GM21619 (cell line): ENCODE results near the gene HOXA7.

Experiments
- ATAC-seq: cut with Tn5 transposase; IDR thresholded peaks from one replicate; pipeline ENCODE4 v1.9.1; 2021; ENCODE audit not compliant: unreplicated experiment

The HOXA7 gene

GRCh38 chr7:27182285-27182841 lies 25.9 kb upstream of the HOXA7 start:
- ATAC-seq: no peak

DNA sequence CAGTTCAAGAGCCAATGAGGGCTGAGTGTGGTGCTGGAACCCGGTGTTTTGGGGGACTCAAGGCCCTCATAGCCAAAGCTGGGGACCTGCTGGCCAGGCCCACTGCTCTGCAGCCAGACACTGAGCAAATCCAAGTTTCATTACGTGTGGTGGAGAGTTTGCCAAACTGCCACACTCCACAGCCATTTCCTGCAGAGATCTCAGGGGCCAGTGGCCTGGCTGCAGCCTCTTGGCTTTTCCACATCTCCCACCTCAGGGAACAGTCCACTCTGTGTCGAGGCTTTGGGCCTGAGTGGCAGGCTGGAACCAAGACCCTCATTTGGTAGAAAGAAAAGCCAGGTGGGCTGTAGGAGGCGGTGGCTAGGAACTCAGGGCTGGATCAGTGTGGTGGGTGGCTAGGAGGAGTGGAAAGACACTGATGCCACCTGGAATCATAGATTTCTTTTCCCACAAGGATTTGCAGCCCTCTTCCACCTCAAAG lies 25.4 kb upstream of the HOXA7 start:
- no peak for ATAC-seq

GRCh38 chr7:27180431-27181420 lies 24.3 kb upstream of the HOXA7 start:
- no peak for ATAC-seq

- ATAC-seq: no peak
Observed at GRCh38 chr7:27179503-27180430, 23.3 kb upstream of the HOXA7 start.

DNA sequence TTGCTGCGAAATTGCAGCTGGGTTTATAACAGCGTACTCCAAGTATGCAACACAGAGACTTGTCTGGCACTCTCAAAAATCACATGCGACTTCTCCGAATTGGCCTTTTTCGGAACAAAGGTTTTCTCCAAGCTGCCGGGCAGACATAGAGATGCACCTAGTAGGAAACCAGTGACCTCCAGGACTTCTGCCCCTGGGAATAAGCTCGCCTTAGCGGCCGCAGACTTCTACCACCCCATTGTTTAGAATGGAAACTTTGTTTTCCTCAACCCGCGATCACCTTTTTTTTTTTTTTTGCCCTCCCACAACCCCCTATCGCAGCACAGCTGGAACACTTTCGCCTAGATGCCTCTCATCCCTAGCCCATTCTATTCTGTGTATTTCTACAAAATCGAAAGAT lies 22.6 kb upstream of the HOXA7 start:
- no peak for ATAC-seq

DNA sequence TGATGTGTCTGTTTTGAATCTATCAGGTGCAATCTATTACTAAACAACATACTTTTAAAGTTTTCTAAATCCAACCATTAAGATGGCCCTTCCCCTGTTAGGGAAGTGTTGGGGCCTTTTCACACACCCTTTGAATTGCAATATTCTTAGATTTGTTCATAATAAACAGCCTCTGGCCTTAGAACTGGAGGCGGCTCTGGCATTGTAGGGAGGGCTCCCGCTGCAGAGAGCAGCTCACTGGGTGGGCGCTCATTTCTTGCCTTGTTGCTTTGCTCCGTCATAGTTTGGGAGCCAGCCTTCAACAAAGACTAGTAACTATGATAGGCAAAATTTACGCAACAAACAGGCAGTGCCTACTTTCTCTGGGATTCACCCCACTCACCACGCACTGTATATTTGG lies 21.9 kb upstream of the HOXA7 start:
- no peak for ATAC-seq

GRCh38 chr7:27177795-27178320 lies 21.4 kb upstream of the HOXA7 start:
- ATAC-seq: no peak

- no peak for ATAC-seq
Observed at GRCh38 chr7:27176962-27177794, 20.7 kb upstream of the HOXA7 start.

GRCh38 chr7:27176524-27176845 lies 20.0 kb upstream of the HOXA7 start:
- ATAC-seq: no peak

DNA sequence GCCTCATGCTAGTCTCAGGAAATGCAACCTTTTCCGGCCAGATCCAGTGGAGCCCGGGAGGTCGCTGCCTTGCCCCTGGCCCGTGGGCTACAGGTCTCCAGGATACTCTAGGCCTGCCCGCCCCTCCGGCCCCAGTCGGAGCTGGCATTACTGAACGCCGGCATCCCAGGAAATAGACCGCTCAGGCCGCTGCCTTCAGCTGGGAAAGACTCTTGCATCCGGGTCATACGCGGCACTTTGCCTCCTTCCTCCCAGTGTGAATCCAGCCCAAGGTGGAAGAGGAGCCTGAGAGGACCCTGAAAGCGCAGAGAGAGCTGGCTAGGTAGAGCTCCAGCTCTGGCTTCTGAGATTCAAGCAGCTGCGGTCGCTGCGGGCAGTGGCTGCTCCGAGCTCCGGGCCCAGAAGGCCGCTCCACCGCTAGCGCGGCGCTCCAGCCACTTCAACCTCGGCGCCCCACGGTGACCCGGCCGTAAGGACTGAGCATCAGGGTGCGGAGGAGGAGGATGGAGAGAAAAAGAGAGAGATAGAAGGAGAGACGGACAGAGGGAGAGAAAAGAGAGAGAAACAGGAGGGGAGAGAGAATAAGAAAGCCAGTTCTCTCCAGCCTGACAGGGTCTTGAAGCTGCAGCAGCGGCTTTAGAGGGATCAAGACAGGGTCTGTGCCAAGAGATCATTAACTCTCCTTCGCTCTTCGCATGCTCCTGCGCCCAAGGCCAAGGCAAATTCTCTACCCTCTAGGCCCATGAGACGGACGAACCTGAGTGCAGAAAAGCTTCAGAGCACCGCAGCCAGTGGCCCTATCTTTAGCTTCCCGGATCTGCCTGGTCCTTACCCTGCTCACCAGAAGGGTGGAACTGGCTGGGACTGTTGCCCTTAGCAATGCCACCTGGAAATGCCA lies 19.4 kb upstream of the HOXA7 start:
- no peak for ATAC-seq

DNA sequence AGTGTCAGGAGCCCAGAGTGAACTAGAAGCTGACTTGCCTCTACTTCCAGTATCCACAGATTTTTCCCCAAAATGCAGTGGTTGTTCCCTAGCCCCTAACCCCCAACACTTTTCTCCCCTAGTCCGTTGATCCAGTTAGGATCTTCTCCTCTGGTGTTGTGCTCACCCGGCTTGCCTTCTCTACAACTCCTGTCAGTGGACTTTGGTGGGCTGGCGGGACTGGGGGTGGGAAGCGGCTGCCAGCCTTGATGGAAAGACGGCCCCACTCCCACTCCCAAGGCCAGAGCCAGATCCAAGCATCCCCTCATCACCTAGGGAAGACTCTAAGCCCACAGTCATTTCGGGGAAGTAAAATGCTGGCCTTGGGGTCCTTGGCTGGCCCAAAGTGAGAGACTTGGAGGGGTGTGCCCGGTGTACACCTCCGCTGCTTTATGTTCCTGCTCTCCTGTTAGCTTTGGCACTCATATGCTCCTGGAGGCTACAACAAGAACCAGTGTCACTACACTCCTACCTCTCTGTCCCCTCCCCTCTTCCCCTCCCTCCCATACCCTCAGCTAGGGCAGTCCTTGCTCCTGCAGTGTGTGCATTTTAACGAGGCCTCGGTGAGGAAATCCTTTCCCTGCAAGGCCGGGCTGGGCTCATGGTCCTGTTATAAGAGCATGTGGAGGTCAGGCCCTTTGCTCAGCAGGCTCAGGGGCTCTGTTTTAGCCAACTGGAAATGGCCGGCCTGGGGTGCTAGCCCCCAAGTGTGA lies 18.6 kb upstream of the HOXA7 start:
- ATAC-seq: no peak

DNA sequence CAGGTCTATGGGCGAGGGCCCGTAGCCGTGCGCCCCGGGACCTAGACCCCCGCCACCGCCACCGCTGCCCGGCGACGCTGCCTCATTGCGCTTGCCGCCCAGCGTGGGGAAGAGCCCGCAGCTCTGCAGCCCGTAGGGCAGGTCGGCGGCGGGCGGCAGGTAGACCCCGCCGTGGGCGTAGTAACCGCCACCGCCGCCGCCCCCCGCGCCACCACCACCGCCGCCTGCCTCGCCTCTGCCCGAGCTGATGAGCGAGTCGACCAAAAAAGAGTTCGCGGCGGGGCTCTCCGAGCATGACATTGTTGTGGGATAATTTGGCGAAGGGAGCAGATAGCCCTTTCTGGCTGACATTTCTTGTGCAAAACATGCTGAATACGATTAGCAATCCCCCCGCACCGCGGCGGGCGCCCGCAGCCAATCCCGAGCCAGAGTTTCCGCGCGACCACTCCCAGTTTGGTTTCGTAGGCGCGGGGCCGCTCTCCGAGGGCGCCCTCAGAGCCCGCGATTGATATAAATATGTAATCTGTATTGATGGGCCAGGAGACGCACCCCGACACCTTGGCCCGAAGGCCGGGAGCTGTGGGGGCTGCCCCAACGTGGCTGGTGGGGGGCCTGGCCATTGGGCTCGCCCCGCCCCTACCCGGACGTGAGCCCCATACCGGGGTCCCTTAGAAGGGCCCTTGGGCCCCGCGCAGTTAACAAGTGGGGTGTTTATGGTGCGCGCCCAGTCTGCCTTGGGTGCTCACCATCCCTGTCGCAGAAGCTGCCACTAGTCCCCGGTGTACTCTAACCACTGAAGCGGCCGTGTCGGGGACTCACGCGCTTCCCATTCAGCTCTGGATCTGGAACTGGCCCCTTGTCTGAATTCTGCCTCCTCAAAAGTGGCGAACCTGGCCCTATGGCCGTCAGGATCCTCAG lies 17.7 kb upstream of the HOXA7 start, which contains the start of gene HOXA10:
HOXA10 (minus strand) TSS at position 365 of the 918 bp plus-strand sequence; CDS start at position 351, 14 bp downstream.
- ATAC-seq: no peak

- ATAC-seq: no peak
Observed at GRCh38 chr7:27173511-27173955, 17.1 kb upstream of the HOXA7 start.

- ATAC-seq: no peak
Observed at GRCh38 chr7:27172823-27173510, 16.5 kb upstream of the HOXA7 start.

- no peak for ATAC-seq
Observed at GRCh38 chr7:27172315-27172774, 15.9 kb upstream of the HOXA7 start.

DNA sequence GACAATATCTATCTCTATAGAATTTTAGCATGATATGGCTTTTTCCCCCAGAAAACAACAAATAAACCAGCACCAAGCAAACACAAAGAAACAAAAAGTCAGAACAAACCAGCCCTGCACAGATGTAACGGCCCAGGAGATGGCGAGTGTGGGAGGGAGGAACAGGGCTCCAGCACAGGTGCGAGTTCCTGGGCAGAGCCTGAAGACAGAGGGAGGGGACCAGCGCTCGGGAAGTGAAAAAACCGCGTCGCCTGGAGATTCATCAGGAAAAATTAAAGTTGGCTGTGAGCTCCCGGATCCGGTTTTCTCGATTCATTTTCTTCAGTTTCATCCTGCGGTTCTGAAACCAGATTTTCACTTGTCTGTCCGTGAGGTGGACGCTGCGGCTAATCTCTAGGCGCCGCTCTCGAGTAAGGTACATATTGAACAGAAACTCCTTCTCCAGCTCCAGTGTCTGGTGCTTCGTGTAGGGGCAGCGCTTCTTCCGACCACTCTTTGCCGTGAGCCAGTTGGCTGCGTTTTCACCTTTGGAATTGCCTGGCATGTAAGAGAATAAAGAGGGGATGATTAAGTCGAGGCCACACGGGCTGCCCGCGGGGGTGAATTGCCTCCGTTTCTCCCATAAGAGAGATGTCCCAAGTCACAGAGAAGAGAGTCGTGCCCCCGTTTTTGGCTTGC lies 15.3 kb upstream of the HOXA7 start:
- no peak for ATAC-seq
